HG02798 (cell line): Measurements from ENCODE around the gene ICE2.
"Not testable (repeated sequence)": the region's sequence is repeated elsewhere in the genome, so short reads cannot be mapped to it uniquely, and the experiment has no call there.

ENCODE experiments used
- ATAC-seq: cut with Tn5 transposase; IDR thresholded peaks from one replicate; pipeline ENCODE4 v1.9.1; 2021; ENCODE audit warnings: mild to moderate bottlenecking; ENCODE audit not compliant: unreplicated experiment, poor library complexity

ICE2 gene

DNA sequence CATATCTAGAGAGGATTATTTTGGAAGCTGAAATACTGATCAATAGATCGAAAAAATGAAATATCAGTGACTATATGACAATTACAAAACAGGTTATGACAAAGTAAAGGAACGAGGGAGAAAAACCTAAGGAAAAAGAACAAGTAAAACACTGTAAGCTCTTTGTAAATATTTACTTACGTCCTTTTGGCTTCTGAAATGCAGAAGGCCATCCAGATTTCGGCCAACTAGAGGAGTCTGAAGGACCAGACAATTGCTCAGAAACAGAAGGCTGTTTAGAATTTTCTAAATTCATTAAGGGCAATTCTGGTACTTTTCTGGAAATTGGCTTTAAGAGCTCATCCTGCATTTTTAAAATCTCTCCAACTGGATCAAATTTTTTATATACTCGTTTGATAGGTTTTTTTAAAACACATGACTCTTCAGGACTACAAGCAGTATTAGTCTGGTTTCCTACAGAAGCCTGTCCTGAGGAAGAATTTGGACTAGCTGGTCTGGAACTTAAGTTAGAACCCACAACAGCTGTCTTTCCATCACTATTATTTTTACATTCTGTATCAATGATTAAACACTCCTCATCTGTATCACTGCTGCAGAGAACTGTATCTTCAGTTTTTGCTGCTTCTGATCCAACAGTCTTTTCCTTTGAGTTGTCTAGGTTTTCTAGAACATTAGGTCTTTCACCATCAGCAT, 30.1 kb downstream of the ICE2 start:
- ATAC-seq, result no peak

GRCh38 chr15:60444289-60444912, 34.5 kb downstream of the ICE2 start:
- no peak for ATAC-seq

- no peak for ATAC-seq
Measured at GRCh38 chr15:60442763-60443162, 36.2 kb downstream of the ICE2 start.

GRCh38 chr15:60442031-60442650, 36.8 kb downstream of the ICE2 start:
- no peak for ATAC-seq

DNA sequence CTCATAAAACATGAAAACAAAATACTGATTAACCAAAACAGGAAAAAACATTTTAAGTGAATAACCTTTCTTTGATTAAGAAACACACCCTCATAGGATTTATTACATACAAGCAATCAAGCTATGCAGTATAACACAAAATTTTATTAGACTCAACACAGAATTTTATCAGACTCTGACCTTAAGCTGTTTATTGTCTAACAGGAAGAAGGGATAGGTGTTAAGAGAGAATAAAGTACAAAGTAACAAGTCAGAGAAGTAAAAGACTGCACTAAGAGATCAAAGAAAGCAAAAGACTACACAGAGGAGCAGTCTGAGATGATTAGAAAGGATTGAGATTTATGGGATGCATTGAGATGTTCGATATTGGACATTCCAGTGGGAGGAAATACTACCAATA, 37.6 kb downstream of the ICE2 start:
- no peak for ATAC-seq

GRCh38 chr15:60438646-60439045, 40.3 kb downstream of the ICE2 start:
- no peak for ATAC-seq

GRCh38 chr15:60428935-60429334, 50.0 kb downstream of the ICE2 start:
- ATAC-seq, result no peak

GRCh38 chr15:60426870-60427508, 52.0 kb downstream of the ICE2 start:
- no peak for ATAC-seq

- no peak for ATAC-seq
Measured at GRCh38 chr15:60425461-60425860, 53.5 kb downstream of the ICE2 start.

GRCh38 chr15:60424006-60424405, 54.9 kb downstream of the ICE2 start:
- ATAC-seq, result no peak

DNA sequence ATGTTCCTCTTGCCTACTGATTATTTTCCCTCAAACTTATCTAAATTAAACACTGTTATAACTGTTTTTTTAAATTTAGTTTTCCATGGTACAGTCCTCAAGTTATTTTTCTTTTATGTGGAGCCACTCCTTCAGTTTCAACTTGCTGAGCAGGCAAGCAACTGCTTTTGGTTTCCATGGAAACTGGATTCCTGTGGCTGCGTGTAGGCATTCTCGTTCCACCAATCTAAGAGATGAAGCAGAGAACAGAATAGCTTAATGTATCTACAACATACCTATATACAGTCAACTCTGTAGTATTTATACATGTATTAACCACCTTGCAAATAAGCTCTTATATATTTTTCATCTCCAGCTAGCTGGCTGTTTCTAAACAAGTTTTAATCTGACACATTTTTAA, 55.4 kb downstream of the ICE2 start:
- ATAC-seq, result no peak

DNA sequence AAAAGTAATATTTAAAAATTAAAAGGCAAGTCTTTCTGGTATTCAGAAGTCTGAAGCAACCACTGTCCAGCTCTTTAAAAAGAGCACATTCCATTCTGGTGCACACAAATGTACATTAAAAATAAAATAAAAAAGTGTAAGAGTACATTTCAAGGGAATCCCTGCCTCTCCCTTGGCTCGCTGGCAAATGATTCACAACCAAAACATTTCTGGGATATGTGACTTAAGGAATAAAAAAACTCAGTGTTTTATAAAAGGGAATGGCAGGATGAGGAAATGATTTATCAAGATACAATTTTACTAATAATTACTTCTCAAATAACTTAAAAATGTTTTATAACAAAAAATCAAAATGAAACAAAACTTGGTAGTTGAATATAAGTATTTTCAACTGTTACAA, 57.4 kb downstream of the ICE2 start:
- ATAC-seq, result no peak

DNA sequence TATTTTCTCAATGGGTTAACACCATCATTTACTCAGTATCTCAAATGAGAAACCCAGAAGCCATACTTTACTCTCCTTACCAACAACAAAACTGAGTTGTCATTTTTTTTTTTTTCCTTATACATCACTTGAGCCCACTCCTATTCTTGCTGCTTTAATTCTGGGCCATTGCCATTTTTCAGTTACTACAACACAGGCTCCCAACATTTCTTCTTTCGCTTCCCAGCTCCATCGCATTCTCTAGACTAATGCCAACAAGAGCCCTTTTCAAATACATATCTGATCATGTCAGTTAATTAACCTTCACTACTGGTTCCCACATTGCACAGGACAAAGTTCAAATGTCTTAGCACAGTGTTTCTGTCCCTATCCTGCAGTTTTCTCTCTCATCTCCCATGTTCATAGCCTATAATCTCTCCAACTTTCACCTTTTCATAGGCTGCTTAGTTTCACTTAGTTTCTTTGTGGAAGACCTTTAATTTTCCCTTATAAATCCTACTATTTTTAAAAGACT, 58.7 kb downstream of the ICE2 start:
- no peak for ATAC-seq

- ATAC-seq, result no peak
Measured at GRCh38 chr15:60419753-60420152, 59.2 kb downstream of the ICE2 start.

DNA sequence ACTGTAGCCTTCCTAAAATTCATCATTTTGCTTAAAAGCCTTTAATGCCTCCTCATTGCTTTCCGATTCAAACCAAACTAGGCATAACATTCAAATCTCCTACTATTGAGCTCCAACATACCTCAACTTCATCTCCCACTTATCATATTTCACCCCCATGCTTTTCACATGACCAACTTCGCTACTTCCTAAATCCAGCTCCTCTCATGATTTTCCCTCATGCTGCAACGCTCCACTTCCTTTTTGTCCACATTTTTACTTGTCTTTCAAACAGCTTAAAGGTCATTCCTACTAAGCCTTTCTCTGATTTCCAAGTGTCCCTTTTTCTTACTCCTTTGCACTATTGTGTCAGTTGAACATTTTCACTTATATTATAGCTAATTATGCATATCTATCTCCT, 60.8 kb downstream of the ICE2 start:
- ATAC-seq, result no peak

DNA sequence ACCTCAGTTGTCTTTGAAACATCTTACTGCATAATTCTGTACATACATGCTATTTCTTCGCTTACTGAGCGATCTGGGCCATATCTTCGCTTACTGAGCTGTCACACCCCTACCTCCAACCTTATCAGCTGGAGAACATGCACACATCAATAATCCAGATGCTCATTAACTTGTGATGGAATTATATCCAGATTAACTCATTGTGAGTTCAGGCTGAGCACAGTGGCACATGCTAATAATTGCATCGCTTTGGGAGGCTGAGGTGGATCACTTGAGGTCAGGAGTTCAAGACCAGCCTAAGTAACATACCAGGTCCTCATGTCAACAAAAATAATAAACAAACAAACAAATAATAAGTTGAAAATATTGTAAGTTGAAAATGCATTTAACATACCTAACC, 61.8 kb downstream of the ICE2 start:
- ATAC-seq, result no peak

DNA sequence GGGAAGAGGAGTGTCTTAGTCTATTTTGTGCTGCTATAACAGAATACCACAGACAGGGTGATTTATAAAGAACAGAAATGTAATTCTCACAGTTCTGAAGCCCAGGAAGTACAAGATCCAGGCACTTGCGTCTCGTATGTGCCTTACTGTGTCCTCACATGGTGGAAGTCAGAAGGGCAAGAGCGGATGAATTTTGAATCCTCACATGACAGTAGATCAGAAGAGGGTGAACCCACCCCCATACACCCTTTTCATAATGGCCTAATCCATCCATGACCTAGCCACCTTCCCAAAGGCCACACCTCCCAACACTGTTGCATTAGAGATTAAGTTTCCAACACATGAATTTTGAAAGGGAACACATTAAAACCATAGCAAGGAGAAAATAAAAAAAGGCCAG, 62.5 kb downstream of the ICE2 start:
- no peak for ATAC-seq

GRCh38 chr15:60414016-60414682, 64.8 kb downstream of the ICE2 start:
- ATAC-seq, result no peak

DNA sequence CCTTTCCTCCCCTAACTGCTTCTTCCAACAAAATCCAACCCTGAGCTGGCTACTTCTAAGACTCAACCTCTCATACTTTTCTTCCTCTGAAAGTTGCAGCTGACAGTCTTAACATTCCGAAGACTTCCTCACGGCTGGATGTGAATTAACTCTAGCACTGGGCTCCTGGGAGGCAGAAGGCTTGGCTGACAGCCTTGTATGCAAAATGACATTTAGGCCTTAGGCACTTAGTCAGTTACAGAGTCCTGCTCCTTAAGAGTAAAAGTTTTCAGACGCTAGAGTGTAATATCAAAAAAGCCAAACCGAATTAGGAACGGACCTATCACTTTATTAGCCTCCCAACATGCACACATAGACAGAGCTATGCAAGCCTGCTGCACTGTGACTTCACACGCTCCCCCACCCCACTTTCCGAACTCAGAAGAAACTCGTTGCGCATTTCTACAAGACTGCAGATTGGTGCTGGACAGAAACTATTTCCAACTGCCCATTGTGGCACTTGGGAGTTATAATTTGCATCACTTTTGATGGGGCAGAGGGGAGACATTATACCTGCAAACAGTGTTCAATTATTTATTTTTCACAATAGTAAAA, 65.6 kb downstream of the ICE2 start:
- ATAC-seq, result no peak

DNA sequence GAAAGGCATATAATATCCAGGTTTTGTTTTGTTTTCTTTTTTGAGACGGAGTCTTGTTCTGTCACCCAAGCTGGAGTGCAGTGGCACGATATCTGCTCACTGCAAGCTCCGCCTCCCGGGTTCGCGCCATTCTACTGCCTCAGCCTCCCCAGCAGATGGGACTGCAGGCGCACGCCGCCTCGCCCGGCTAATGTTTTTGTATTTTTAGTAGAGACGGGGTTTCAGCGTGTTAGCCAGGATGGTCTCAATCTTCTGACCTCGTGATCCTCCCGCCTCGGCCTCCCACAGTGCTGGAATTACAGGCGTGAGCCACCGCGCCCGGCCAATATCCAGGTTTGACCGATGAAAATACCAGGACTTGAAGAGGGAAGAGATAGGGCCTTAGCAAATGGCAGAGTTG, 66.1 kb downstream of the ICE2 start:
- ATAC-seq, result not testable (repeated sequence)
